Gastroesophageal sphincter (tissue), 4 donors: ENCODE results near the gene CTNNA2. TPM values are rescaled to one million over a fixed set of nuclear protein-coding genes. Genes with fewer than 3 reads are reported as not detected.

Experiments used
- ATAC-seq: fragments of 150-250 bp; one replicate; pipeline ENCODE4 v1.9.1; 2016; ENCODE audit warnings: mild to moderate bottlenecking, moderate library complexity
- H3K27ac ChIP-seq, 4 donors: fragments of 200-600 bp; sonication (generic) in 3 of 4; 1 replicate in 3 of 4; 2 replicates in 1 of 4; pipeline ENCODE4 v1.5.1; 2016 to 2019
- H3K27me3 ChIP-seq: fragments of 200-600 bp; sonication (generic); one replicate; pipeline ENCODE4 v1.5.1; 2019
- H3K36me3 ChIP-seq, 2 donors: fragments of 200-600 bp; sonication (generic); one replicate each; pipeline ENCODE4 v1.5.1; 2019; ENCODE audit warnings: control low read depth in 1 of 2
- H3K4me1 ChIP-seq, 3 donors: fragments of 200-600 bp; sonication (generic); 1 replicate in 2 of 3; 2 replicates in 1 of 3; pipeline ENCODE4 v1.5.1; 2016 to 2019; ENCODE audit warnings: control low read depth in 2 of 3
- H3K4me3 ChIP-seq, 2 donors: fragments of 200-600 bp; sonication (generic); one replicate each; pipeline ENCODE4 v1.5.1; 2019; ENCODE audit warnings: mild to moderate bottlenecking in 1 of 2, moderate library complexity in 1 of 2
- H3K9me3 ChIP-seq, 3 donors: fragments of 200-600 bp; sonication (generic); one replicate each; pipeline ENCODE4 v1.5.1; 2017 to 2019; ENCODE audit warnings: control low read depth in 2 of 3
- CTCF ChIP-seq, 4 experiments: fragments of 200-600 bp in 2 of 4; fragments of 450-650 bp in 2 of 4; sonication (generic) in 1 of 4; IDR thresholded peaks; one replicate each; pipeline ENCODE4 v1.5.1; 2017 to 2019; ENCODE audit warnings: antibody characterized with exemption in 4 of 4, mild to moderate bottlenecking in 2 of 4, moderate library complexity in 2 of 4
- EP300 ChIP-seq: sonication (generic); formaldehyde crosslinking; IDR thresholded peaks from one replicate; pipeline ENCODE4 v1.6.1; 2017; ENCODE audit warnings: antibody characterized with exemption, mild to moderate bottlenecking
- POLR2A ChIP-seq, 2 donors: fragments of 450-650 bp; IDR thresholded peaks; one replicate each; pipeline ENCODE4 v1.6.1; 2017; ENCODE audit warnings: antibody characterized with exemption in 2 of 2, mild to moderate bottlenecking in 2 of 2, moderate library complexity in 1 of 2
- POLR2AphosphoS5 ChIP-seq: sonication (generic); formaldehyde crosslinking; IDR thresholded peaks from one replicate; pipeline ENCODE4 v1.6.1; 2017; ENCODE audit warnings: antibody characterized with exemption
- WGBS, 2 donors: methylation state at CpG; one replicate each; pipeline ENCODE4 v1.1.5; 2018; ENCODE audit warnings: low coverage in 1 of 2; 5-methylcytosine and 5-hydroxymethylcytosine counted together
- total RNA-seq, 4 donors: library from RNA; depleted of rRNA; stranded (reverse); fragments of >200 nt; gene quantifications; one replicate each; pipeline ENCODE4 v1.1.0, GENCODE V29; 2016

The CTNNA2 gene
- total RNA-seq, 4 donors from 2014 or later = 0.15 to 4.2 (median 0.68) TPM

- H3K4me1 ChIP-seq = no peaks in the 10 kb centered on the region
- H3K27me3 ChIP-seq = no peaks in the 10 kb centered on the region
- no peaks in the 10 kb centered on the region for H3K9me3 ChIP-seq
- 25 to 42% methylated on average over 2 of the region's 2 CpGs for WGBS, 2 donors
- H3K27ac ChIP-seq = no peak overlapping the region
- H3K4me3 ChIP-seq = no peak overlapping the region
- no peaks in the 10 kb centered on the region for H3K36me3 ChIP-seq
- ATAC-seq = no peak
- TF ChIP-seq EP300 = no peak
- TF ChIP-seq CTCF (IDR thresholded peaks at IDR 0.05) = no peak
- no peak for TF ChIP-seq POLR2AphosphoS5
- TF ChIP-seq POLR2A (IDR thresholded peaks at IDR 0.05) = no peak
Measured at GRCh38 chr2:80496346-80496745, 983.5 kb downstream of the CTNNA2 start.

GRCh38 chr2:80496775-80497174 lies 983.9 kb downstream of the CTNNA2 start:
- no peak overlapping the region for H3K27ac ChIP-seq
- WGBS, 2 donors = 12 to 14% methylated on average over 5 of the region's 5 CpGs
- ATAC-seq = no peak

GRCh38 chr2:80499095-80499494 lies 986.2 kb downstream of the CTNNA2 start:
- 13 to 57% methylated on average over 2 of the region's 2 CpGs for WGBS, 2 donors
- H3K27ac ChIP-seq = no peak overlapping the region
- H3K36me3 ChIP-seq = no peaks in the 10 kb centered on the region
- ATAC-seq = no peak
- no peaks in the 10 kb centered on the region for H3K9me3 ChIP-seq
- H3K27me3 ChIP-seq = no peaks in the 10 kb centered on the region
- H3K4me1 ChIP-seq = no peaks in the 10 kb centered on the region
- no peak overlapping the region for H3K4me3 ChIP-seq
- TF ChIP-seq POLR2AphosphoS5 = no peak
- TF ChIP-seq POLR2A (IDR thresholded peaks at IDR 0.05) = no peak
- TF ChIP-seq CTCF (IDR thresholded peaks at IDR 0.05) = peak in 2 of 4 experiments; percentile 17 to 39

More at GRCh38 chr2:80496775-80497174, 983.9 kb downstream of the CTNNA2 start:
- Histone ChIP-seq H3K9me3 (no peaks in the 10 kb centered on the region), H3K36me3 (no peaks in the 10 kb centered on the region), H3K27me3 (no peaks in the 10 kb centered on the region), H3K4me3 (no peak overlapping the region), H3K4me1 (no peaks in the 10 kb centered on the region)
- TF ChIP-seq CTCF (IDR thresholded peaks at IDR 0.05) = no peak
- no peak for TF ChIP-seq POLR2A (IDR thresholded peaks at IDR 0.05)
- TF ChIP-seq EP300 = no peak

- H3K27me3 ChIP-seq = no peaks in the 10 kb centered on the region
Measured at GRCh38 chr2:80501874-80502624, 989.2 kb downstream of the CTNNA2 start.

GRCh38 chr2:80506563-80506962 lies 993.7 kb downstream of the CTNNA2 start:
- ATAC-seq = no peak
- Histone ChIP-seq H3K27ac (no peak overlapping the region), H3K27me3 (no peaks in the 10 kb centered on the region), H3K4me1 (no peaks in the 10 kb centered on the region), H3K4me3 (no peak overlapping the region), H3K9me3 (no peaks in the 10 kb centered on the region), H3K36me3 (no peaks in the 10 kb centered on the region)
- no peak for TF ChIP-seq POLR2A (IDR thresholded peaks at IDR 0.05)
- no peak for TF ChIP-seq POLR2AphosphoS5
- no peak for TF ChIP-seq EP300
- 85 to 86% methylated on average over 1 of the region's 1 CpG for WGBS, 2 donors

More at GRCh38 chr2:80501874-80502624, 989.2 kb downstream of the CTNNA2 start:
- ATAC-seq = no peak
- Histone ChIP-seq H3K27ac (no peak overlapping the region), H3K9me3 (no peaks in the 10 kb centered on the region), H3K4me1 (no peaks in the 10 kb centered on the region), H3K36me3 (no peaks in the 10 kb centered on the region), H3K4me3 (no peak overlapping the region)
- TF ChIP-seq POLR2A (IDR thresholded peaks at IDR 0.05) (no peak), POLR2AphosphoS5 (no peak)

- Histone ChIP-seq H3K9me3 (peaks cover 0 to 6% (median 0%) of the 10 kb centered on the region in 3 donors), H3K36me3 (no peaks in the 10 kb centered on the region), H3K4me3 (no peak overlapping the region), H3K27ac (no peak overlapping the region), H3K27me3 (no peaks in the 10 kb centered on the region), H3K4me1 (no peaks in the 10 kb centered on the region)
- TF ChIP-seq CTCF (IDR thresholded peaks at IDR 0.05) (no peak), POLR2A (IDR thresholded peaks at IDR 0.05) (no peak), EP300 (no peak), POLR2AphosphoS5 (no peak)
- 61 to 65% methylated on average over 3 of the region's 3 CpGs for WGBS, 2 donors
- ATAC-seq = no peak
Measured at GRCh38 chr2:80510716-80511115, 997.9 kb downstream of the CTNNA2 start.
